C4-2B (cell line): ENCODE results near the gene PTPRU.

Source experiments
- ZFX ChIP-seq: fragments of 450-650 bp; IDR thresholded peaks from 2 replicates; pipeline ENCODE4 v1.6.1; 2017
- TF ChIP-seq, protein P1 (sequence below): fragments of 450-650 bp; conservative IDR thresholded peaks from 2 replicates; pipeline ENCODE4 v1.5.1; 2017; ENCODE audit warnings: mild to moderate bottlenecking

DNA sequence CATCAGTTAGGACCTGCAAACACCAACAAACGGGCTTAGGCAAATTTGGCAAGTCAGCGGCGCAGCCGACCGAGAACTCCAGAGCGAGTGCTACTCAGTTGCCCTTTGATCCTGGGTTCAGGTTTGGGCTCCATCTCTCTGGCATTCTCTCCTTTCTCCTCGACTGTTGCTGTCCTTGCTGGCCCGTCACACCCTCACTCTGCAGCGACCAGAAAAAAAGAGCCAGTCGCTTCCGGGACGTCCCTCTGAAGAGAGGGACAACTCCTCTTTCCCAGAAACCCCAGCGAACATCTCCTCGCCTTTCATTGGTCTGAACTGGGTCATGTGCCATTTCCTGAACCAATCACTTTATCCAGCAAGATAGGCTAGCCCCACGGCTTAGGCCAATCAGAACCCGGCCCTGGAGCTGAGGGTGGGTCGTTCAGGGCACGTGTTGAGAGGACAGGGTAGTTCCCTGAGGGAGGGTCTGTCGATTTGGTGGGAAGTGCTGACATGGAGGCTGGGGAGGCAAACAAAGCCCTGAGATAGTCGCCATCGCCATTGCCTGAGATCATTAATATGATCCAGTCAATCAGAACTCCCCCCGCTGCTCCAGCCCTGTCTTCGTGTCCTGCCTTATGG, 113.7 kb downstream of the PTPRU start:
- TF ChIP-seq, protein P1, sequence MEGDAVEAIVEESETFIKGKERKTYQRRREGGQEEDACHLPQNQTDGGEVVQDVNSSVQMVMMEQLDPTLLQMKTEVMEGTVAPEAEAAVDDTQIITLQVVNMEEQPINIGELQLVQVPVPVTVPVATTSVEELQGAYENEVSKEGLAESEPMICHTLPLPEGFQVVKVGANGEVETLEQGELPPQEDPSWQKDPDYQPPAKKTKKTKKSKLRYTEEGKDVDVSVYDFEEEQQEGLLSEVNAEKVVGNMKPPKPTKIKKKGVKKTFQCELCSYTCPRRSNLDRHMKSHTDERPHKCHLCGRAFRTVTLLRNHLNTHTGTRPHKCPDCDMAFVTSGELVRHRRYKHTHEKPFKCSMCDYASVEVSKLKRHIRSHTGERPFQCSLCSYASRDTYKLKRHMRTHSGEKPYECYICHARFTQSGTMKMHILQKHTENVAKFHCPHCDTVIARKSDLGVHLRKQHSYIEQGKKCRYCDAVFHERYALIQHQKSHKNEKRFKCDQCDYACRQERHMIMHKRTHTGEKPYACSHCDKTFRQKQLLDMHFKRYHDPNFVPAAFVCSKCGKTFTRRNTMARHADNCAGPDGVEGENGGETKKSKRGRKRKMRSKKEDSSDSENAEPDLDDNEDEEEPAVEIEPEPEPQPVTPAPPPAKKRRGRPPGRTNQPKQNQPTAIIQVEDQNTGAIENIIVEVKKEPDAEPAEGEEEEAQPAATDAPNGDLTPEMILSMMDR: no peak
- TF ChIP-seq ZFX: no peak
